Lung (tissue), 12 donors: ENCODE measurements around the gene TMEM127. TPM values are rescaled to one million over a fixed set of nuclear protein-coding genes. Genes with fewer than 3 reads are reported as not detected.

Experiments used
- ATAC-seq: fragments of 200-7000 bp; cut with Tn5 transposase; one replicate; pipeline ENCODE4 v1.9.1; 2020; ENCODE audit warnings: moderate number of reproducible peaks; ENCODE audit not compliant: insufficient read depth, low FRiP score
- DNase-seq, 3 donors: peaks; one replicate each; pipeline ENCODE4 v3.0.0-alpha.2; 2013 to 2017
- H3K27ac ChIP-seq, 2 donors: one replicate each; pipeline ENCODE4 v1.5.1; 2013; ENCODE audit warnings: mild to moderate bottlenecking in 2 of 2, moderate library complexity in 2 of 2, control low read depth in 1 of 2, inconsistent platforms in 1 of 2, low read depth in 1 of 2, low read length in 1 of 2
- H3K27me3 ChIP-seq, 3 donors: one replicate each; pipeline ENCODE4 v1.5.1; 2013; ENCODE audit warnings: low read length in 2 of 3; ENCODE audit not compliant: control insufficient read depth in 3 of 3, insufficient read depth in 3 of 3
- H3K36me3 ChIP-seq, 4 donors: one replicate each; pipeline ENCODE4 v1.5.1; 2013; ENCODE audit warnings: low read length in 4 of 4, mild to moderate bottlenecking in 1 of 4, moderate library complexity in 1 of 4; ENCODE audit not compliant: control insufficient read depth in 4 of 4, insufficient read depth in 4 of 4
- H3K4me1 ChIP-seq, 5 donors: one replicate each; pipeline ENCODE4 v1.5.1; 2013; ENCODE audit warnings: low read length in 5 of 5, mild to moderate bottlenecking in 2 of 5, moderate library complexity in 1 of 5; ENCODE audit not compliant: control insufficient read depth in 5 of 5, insufficient read depth in 5 of 5
- H3K4me3 ChIP-seq: one replicate; pipeline ENCODE4 v1.5.1; 2013; ENCODE audit warnings: mild to moderate bottlenecking, control low read depth, moderate library complexity
- H3K9ac ChIP-seq, 2 donors: one replicate each; pipeline ENCODE4 v1.5.1; 2013; ENCODE audit warnings: low read length in 2 of 2, control low read depth in 1 of 2; ENCODE audit not compliant: insufficient read depth in 1 of 2
- H3K9me3 ChIP-seq, 4 donors: one replicate each; pipeline ENCODE4 v1.5.1; 2013; ENCODE audit warnings: low read length in 3 of 4, mild to moderate bottlenecking in 1 of 4, moderate library complexity in 1 of 4; ENCODE audit not compliant: control insufficient read depth in 4 of 4, insufficient read depth in 3 of 4
- CTCF ChIP-seq: IDR thresholded peaks from 2 replicates; pipeline ENCODE4 v1.5.1; 2012; ENCODE audit warnings: mild to moderate bottlenecking; ENCODE audit errors: control extremely low read depth, extremely low read depth
- WGBS, 2 donors: extraction: QIAGEN DNeasy Blood & Tissue Kit; methylation state at CpG; one replicate each; pipeline ENCODE4 v1.1.7; 2013; 5-methylcytosine and 5-hydroxymethylcytosine counted together
- polyA plus RNA-seq, 2 donors: library from polyadenylated mRNA; stranded (reverse); fragments of 200-250 nt; gene quantifications; one replicate each; pipeline ENCODE4 v1.2.1, GENCODE V29; 2013
- total RNA-seq, 2 donors: library from RNA; depleted of rRNA in 1 of 2; stranded (reverse); fragments of >200 nt in 1 of 2; gene quantifications; one replicate each; pipeline ENCODE4 v1.2.1, GENCODE V29; 2014 to 2021
- donor health status: control.
- donor health status: control.
- donor health status: Bipolar disorder and iron deficiency.
- donor health status: healthy.
- donor health status: DM: yes; HTN: yes; CAD: no.

Gene TMEM127
- total and polyA plus RNA-seq, 4 donors, result 15.3 to 67.2 (median 38.1) TPM

- Histone ChIP-seq H3K27ac (no peak overlapping the region), H3K27me3 (no peaks in the 10 kb centered on the region), H3K4me1 (no peaks in the 10 kb centered on the region), H3K4me3 (no peak overlapping the region), H3K36me3 (peaks cover 62 to 86% (median 74%) of the 10 kb centered on the region in 4 donors), H3K9ac (no peak overlapping the region), H3K9me3 (no peaks in the 10 kb centered on the region)
- 63 to 84% methylated on average over 5 of the region's 5 CpGs for WGBS, 2 donors
- TF ChIP-seq CTCF, result no peak
- DNase-seq (no peak), ATAC-seq (no peak)
Observed at GRCh38 chr2:96291751-96292150, 26.0 kb upstream of the TMEM127 start.

DNA sequence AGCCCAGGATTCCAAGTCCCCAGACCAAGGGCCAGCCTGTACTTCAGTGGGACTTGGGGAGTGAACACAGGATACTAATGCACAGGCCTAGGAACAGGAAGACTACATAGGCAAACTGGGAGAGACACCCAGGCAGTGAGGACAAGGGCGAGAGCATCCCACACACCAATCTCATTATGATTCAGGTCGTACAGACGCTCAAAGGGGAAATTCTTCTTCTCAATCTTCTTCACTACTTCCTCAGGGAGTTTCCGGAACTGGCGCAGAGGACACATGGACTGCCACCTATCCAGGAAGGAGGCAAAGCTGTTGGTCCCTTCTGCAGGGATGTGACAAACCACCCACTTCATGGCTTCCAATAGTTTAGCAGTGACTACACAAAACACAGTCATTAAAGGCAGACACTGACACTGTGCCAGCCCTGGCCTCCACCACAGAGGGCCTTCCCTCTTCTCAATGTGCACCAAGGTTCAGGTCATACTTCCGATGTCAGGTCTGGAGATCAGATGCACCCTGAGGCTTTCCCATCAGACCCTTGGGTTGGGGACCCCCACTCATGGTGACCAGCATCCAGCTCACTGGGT, 21.6 kb upstream of the TMEM127 start:
- no peak overlapping the region for H3K4me3 ChIP-seq
- no peak overlapping the region for H3K27ac ChIP-seq
- WGBS, 2 donors, result 84 to 93% methylated on average over 6 of the region's 6 CpGs
- H3K9me3 ChIP-seq, result no peaks in the 10 kb centered on the region
- no peaks in the 10 kb centered on the region for H3K27me3 ChIP-seq
- no peak for DNase-seq
- TF ChIP-seq CTCF, result no peak
- peaks cover 65 to 88% (median 83%) of the 10 kb centered on the region in 4 donors for H3K36me3 ChIP-seq
- H3K9ac ChIP-seq, result no peak overlapping the region
- ATAC-seq, result no peak
- H3K4me1 ChIP-seq, result no peaks in the 10 kb centered on the region

GRCh38 chr2:96276787-96277499, 11.1 kb upstream of the TMEM127 start:
- no peaks in the 10 kb centered on the region for H3K27me3 ChIP-seq

More at GRCh38 chr2:96276787-96277499, 11.1 kb upstream of the TMEM127 start:
- DNase-seq, result no peak
- peaks cover 25 to 59% (median 56%) of the 10 kb centered on the region in 4 donors for H3K36me3 ChIP-seq
- H3K27ac ChIP-seq, result no peak overlapping the region
- H3K4me1 ChIP-seq, result no peaks in the 10 kb centered on the region
- no peak for TF ChIP-seq CTCF
- ATAC-seq, result no peak
- H3K9me3 ChIP-seq, result no peaks in the 10 kb centered on the region
- no peak overlapping the region for H3K9ac ChIP-seq
- WGBS, 2 donors, result 92 to 95% methylated on average over 21 of the region's 21 CpGs
- H3K4me3 ChIP-seq, result no peak overlapping the region
